Upper lobe of left lung (tissue), 6 donors: ENCODE data around the gene PTPRN2. TPM values are rescaled to one million over a fixed set of nuclear protein-coding genes. Genes with fewer than 3 reads are reported as not detected.

Experiments
- ATAC-seq, 2 donors: fragments of 200-7000 bp; cut with Tn5 transposase; one replicate each; pipeline ENCODE4 v1.9.1; 2022; ENCODE audit warnings: mild to moderate bottlenecking in 2 of 2, moderate library complexity in 2 of 2; ENCODE audit not compliant: low FRiP score in 2 of 2
- DNase-seq, 2 donors: peaks; one replicate each; pipeline ENCODE4 v3.0.0-alpha.2; 2019 to 2020
- H3K27ac ChIP-seq, 4 donors: fragments of 200-600 bp; sonication (generic); one replicate each; pipeline ENCODE4 v1.5.1; 2016 to 2019
- H3K27me3 ChIP-seq, 4 donors: fragments of 200-600 bp; sonication (generic); one replicate each; pipeline ENCODE4 v1.5.1; 2017 to 2019
- H3K36me3 ChIP-seq, 4 donors: fragments of 200-600 bp; sonication (generic); one replicate each; pipeline ENCODE4 v1.5.1; 2016 to 2019
- H3K4me1 ChIP-seq, 4 donors: fragments of 200-600 bp; sonication (generic); one replicate each; pipeline ENCODE4 v1.5.1; 2018 to 2019
- H3K4me3 ChIP-seq, 4 donors: fragments of 200-600 bp; sonication (generic); one replicate each; pipeline ENCODE4 v1.5.1; 2017 to 2019; ENCODE audit warnings: mild to moderate bottlenecking in 2 of 4, moderate library complexity in 1 of 4
- H3K9me3 ChIP-seq, 4 donors: fragments of 200-600 bp; sonication (generic); one replicate each; pipeline ENCODE4 v1.5.1; 2018 to 2019
- CTCF ChIP-seq, 6 experiments: fragments of 450-650 bp in 4 of 6; fragments of 200-600 bp in 2 of 6; sonication (generic) in 2 of 6; IDR thresholded peaks; one replicate each; pipeline ENCODE4 v1.5.1; 2016 to 2019; ENCODE audit warnings: antibody characterized with exemption in 6 of 6
- EP300 ChIP-seq, 4 donors: sonication (generic); formaldehyde crosslinking; IDR thresholded peaks; one replicate each; pipeline ENCODE4 v1.5.1; 2017; ENCODE audit warnings: antibody characterized with exemption in 4 of 4, control low read depth in 2 of 4
- POLR2A ChIP-seq, 4 donors: fragments of 450-650 bp; IDR thresholded peaks; one replicate each; pipeline ENCODE4 v1.5.1; 2016 to 2017; ENCODE audit warnings: antibody characterized with exemption in 4 of 4, mild to moderate bottlenecking in 2 of 4
- POLR2AphosphoS5 ChIP-seq, 2 donors: sonication (generic); formaldehyde crosslinking; IDR thresholded peaks; one replicate each; pipeline ENCODE4 v1.5.1; 2017; ENCODE audit warnings: antibody characterized with exemption in 2 of 2
- WGBS, 2 donors: methylation state at CpG; one replicate each; pipeline ENCODE4 v1.1.5; 2017 to 2018; 5-methylcytosine and 5-hydroxymethylcytosine counted together
- total RNA-seq, 6 donors: library from RNA; depleted of rRNA in 4 of 6; stranded (reverse); fragments of >200 nt in 4 of 6; gene quantifications; one replicate each; pipeline versions ENCODE4 v1.1.0 to v1.2.1, GENCODE V29; 2016 to 2021
- donor health status: DM: no; HTN: no; CAD: no; lungs with moderate emphysema.
- donor health status: DM: no; HTN: yes; CAD: no; lungs with severe emphysema.

PTPRN2 gene
- total RNA-seq, 6 donors from 2014 or later = 3.3 to 7.9 (median 5.2) TPM

- no peak overlapping the region for H3K4me3 ChIP-seq
- no peak for TF ChIP-seq EP300 (IDR thresholded peaks at IDR 0.05)
- no peak for TF ChIP-seq POLR2A (IDR thresholded peaks at IDR 0.05)
- no peak for TF ChIP-seq POLR2AphosphoS5 (IDR thresholded peaks at IDR 0.05)
- TF ChIP-seq CTCF (IDR thresholded peaks at IDR 0.05) = no peak
- 69 to 84% methylated on average over 10 of the region's 10 CpGs for WGBS, 2 donors
- H3K36me3 ChIP-seq = no peaks in the 10 kb centered on the region
- peaks cover 0 to 3% (median 0%) of the 10 kb centered on the region in 4 donors for H3K9me3 ChIP-seq
- no peak overlapping the region for H3K27ac ChIP-seq
- DNase-seq (no peak), ATAC-seq (no peak)
- H3K4me1 ChIP-seq = peaks cover 0 to 8% (median 0%) of the 10 kb centered on the region in 4 donors
- no peaks in the 10 kb centered on the region for H3K27me3 ChIP-seq
These were observed 185.8 kb downstream of the PTPRN2 start for GRCh38 chr7:158401826-158402225.

- Histone ChIP-seq H3K27ac (no peak overlapping the region), H3K9me3 (peaks cover 0 to 3% (median 0%) of the 10 kb centered on the region in 4 donors), H3K27me3 (no peaks in the 10 kb centered on the region), H3K36me3 (no peaks in the 10 kb centered on the region), H3K4me3 (no peak overlapping the region), H3K4me1 (peaks cover 0 to 13% (median 2%) of the 10 kb centered on the region in 4 donors)
- DNase-seq = no peak
- no peak for ATAC-seq
- WGBS, 2 donors = 79 to 82% methylated on average over 7 of the region's 8 CpGs
- TF ChIP-seq CTCF (IDR thresholded peaks at IDR 0.05) = no peak
- no peak for TF ChIP-seq POLR2A (IDR thresholded peaks at IDR 0.05)
- no peak for TF ChIP-seq EP300 (IDR thresholded peaks at IDR 0.05)
- TF ChIP-seq POLR2AphosphoS5 (IDR thresholded peaks at IDR 0.05) = no peak
These were observed 186.3 kb downstream of the PTPRN2 start for GRCh38 chr7:158401295-158401694.

- 82 to 85% methylated on average over 14 to 24 of the region's 24 CpGs for WGBS, 2 donors
- Histone ChIP-seq H3K4me3 (no peak overlapping the region), H3K36me3 (no peaks in the 10 kb centered on the region), H3K27me3 (no peaks in the 10 kb centered on the region), H3K9me3 (peaks cover 0 to 3% (median 0%) of the 10 kb centered on the region in 4 donors), H3K4me1 (peaks cover 0 to 17% (median 5%) of the 10 kb centered on the region in 4 donors), H3K27ac (no peak overlapping the region)
- ATAC-seq (no peak), DNase-seq (peak in 1 of 2 donors; percentile 68)
- TF ChIP-seq POLR2AphosphoS5 (IDR thresholded peaks at IDR 0.05) (no peak), CTCF (IDR thresholded peaks at IDR 0.05) (no peak), EP300 (IDR thresholded peaks at IDR 0.05) (no peak), POLR2A (IDR thresholded peaks at IDR 0.05) (no peak)
These were observed 186.9 kb downstream of the PTPRN2 start for GRCh38 chr7:158400601-158401225.

GRCh38 chr7:158399762-158400161 is 187.9 kb downstream of the PTPRN2 start:
- Histone ChIP-seq H3K27ac (no peak overlapping the region), H3K4me3 (no peak overlapping the region), H3K27me3 (no peaks in the 10 kb centered on the region), H3K36me3 (no peaks in the 10 kb centered on the region), H3K9me3 (peaks cover 0 to 3% (median 0%) of the 10 kb centered on the region in 4 donors), H3K4me1 (peaks cover 0 to 17% (median 5%) of the 10 kb centered on the region in 4 donors)
- DNase-seq (no peak), ATAC-seq (no peak)
- no peak for TF ChIP-seq POLR2A (IDR thresholded peaks at IDR 0.05)
- no peak for TF ChIP-seq EP300 (IDR thresholded peaks at IDR 0.05)
- no peak for TF ChIP-seq POLR2AphosphoS5 (IDR thresholded peaks at IDR 0.05)
- no peak for TF ChIP-seq CTCF (IDR thresholded peaks at IDR 0.05)
- WGBS, 2 donors = 72 to 84% methylated on average over 9 of the region's 9 CpGs

- ATAC-seq = no peak
- no peak for TF ChIP-seq CTCF (IDR thresholded peaks at IDR 0.05)
- no peak for TF ChIP-seq EP300 (IDR thresholded peaks at IDR 0.05)
- TF ChIP-seq POLR2AphosphoS5 (IDR thresholded peaks at IDR 0.05) = no peak
- TF ChIP-seq POLR2A (IDR thresholded peaks at IDR 0.05) = no peak
- WGBS, 2 donors = 97 to 100% methylated on average over 1 of the region's 1 CpG
- H3K36me3 ChIP-seq = no peaks in the 10 kb centered on the region
- no peak overlapping the region for H3K27ac ChIP-seq
- H3K27me3 ChIP-seq = no peaks in the 10 kb centered on the region
- peaks cover 0 to 3% (median 0%) of the 10 kb centered on the region in 4 donors for H3K9me3 ChIP-seq
- no peak overlapping the region for H3K4me3 ChIP-seq
- peaks cover 0 to 17% (median 5%) of the 10 kb centered on the region in 4 donors for H3K4me1 ChIP-seq
- DNase-seq = no peak
These were observed 188.9 kb downstream of the PTPRN2 start for GRCh38 chr7:158398750-158399149.
